ENCODE results near the gene TMC4. TPM values are rescaled to one million over a fixed set of nuclear protein-coding genes. Genes with fewer than 3 reads are reported as not detected.
"Not testable (repeated sequence)": the region's sequence is repeated elsewhere in the genome, so short reads cannot be mapped to it uniquely, and the experiment has no call there.

Gene TMC4
- total RNA-seq, 1 donor from 2014 or later, result 4.3 TPM

DNA sequence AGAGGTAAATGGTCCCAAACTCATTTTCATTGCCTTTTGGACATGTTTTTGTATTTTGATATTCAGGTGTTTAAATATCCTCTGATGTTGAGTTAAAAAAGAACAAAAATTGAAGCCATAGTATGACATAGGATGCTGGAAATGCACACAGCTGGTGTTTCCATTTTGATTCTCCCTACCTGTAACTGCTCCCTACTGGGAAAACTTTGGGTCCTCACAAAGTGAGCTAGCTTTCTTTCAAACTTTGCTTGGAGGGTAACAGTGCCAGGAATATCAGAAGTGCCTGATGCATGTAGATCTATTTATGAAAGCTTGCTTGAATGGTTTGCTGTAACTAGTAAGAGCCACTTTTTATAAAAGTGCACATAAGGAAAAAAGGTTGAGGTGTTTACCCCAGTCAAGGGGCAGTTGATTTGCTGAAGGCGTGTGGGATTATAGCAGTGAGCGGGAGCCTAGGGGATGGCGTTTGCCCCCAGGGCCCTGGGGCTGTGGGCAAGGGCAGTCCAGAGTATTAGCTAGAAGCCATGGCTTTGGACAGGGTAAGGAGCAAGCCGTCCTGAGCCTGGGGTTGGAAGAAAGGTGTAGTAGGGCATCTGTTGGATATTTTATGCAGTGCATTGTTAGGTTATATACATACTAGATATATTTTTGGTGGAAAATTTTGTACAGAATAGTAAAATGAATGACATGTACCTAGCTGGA, 32.0 kb upstream of the TMC4 start:
- DNase-seq, result no peak

DNA sequence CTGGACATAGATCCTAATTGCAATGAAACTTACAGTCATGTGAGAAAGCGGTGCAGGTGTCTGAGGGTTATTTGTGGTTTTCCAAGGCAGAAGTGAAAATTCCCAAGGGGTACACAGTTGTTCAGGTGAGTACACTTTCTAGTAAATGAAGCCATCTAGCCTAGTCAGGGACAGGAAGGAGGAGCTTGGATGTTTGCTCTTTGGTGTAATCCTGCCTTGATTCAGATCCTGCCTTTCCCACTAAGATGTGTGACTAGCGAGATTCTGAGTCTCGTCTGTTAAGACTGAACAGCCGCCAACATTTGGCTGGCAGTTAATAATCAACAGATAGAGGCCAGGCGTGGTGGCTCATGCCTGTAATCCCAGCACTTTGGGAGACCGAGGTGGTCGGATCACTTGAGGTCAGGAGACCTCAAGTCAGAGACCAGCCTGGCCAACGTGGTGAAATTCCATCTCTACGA, 30.2 kb upstream of the TMC4 start:
- DNase-seq, result no peak

DNA sequence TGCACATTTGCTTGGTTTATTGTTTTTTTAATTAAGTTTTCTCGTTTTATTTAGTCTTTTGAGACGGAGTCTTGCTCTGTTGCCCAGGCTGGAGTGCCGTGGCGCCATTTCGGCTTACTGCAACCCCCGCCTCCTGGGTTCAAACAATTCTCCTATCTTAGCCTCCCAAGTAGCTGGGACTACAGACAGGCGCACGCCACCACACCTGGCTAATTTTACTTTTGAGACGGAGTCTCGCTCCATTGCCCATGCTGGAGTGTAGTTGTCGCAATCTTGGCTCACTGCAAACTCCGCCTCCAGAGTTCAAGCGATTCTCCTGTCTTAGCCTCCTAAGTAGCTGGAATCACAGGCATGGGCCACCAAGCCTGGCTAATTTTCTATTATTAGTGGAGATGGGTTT, 29.0 kb upstream of the TMC4 start:
- DNase-seq, result no peak

DNA sequence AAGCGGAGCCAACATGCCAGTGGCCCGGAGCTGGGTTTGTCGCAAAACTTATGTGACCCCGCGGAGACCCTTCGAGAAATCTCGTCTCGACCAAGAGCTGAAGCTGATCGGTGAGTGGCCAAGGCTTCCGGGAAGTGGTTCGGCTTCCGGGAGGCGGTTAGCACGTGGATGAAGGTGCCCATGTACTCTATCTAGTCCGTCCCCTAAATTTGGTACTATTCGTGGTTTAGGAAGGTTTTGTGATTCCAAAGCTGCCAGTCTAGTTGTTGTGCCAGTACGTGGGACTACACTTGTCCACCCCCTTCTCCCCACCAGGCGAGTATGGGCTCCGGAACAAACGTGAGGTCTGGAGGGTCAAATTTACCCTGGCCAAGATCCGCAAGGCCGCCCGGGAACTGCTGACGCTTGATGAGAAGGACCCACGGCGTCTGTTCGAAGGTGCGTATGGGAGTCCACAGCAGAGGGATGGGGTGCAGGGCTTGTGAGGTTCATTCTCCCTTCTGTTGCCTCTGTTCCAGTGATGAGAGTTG, 28.3 kb upstream of the TMC4 start:
- no peak for DNase-seq

DNA sequence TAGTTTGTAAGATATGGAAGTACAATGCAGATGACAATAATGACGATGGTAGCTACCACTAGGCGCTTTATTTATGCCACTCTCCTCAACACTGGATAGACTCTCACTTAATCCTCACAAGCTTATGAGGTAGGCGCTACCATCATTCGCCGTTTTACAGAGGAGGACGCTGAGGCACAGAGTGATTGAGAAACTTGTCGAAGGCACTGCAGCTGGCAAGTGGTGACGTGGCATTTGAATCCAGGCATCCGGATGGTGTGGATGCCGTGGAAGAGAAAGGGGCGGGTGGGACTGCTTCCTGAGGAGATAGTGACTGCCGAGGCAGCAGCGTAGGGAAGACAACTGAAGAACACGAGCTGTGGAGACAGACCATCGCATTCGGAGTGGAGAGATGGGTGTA, 26.4 kb upstream of the TMC4 start:
- no peak for DNase-seq

DNA sequence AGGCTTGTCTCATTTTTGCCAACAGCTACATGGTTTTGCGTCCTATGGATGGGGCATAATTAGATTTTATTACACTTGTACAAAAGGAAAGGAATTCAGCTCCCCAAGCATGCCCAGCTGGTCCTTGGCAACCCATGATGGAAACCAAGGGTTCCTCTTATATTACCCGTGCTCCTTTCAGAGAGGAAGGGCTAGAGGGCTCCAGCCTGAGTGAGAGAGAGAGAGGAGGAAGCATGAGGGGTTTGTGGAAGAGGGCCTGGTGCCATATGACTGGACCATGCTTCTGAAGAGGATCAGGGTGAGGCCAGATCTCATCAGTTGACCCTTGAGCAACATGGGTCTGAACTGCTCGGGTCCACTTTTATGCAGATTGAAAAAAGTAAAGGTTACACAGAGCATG, 24.2 kb upstream of the TMC4 start:
- no peak for DNase-seq

DNA sequence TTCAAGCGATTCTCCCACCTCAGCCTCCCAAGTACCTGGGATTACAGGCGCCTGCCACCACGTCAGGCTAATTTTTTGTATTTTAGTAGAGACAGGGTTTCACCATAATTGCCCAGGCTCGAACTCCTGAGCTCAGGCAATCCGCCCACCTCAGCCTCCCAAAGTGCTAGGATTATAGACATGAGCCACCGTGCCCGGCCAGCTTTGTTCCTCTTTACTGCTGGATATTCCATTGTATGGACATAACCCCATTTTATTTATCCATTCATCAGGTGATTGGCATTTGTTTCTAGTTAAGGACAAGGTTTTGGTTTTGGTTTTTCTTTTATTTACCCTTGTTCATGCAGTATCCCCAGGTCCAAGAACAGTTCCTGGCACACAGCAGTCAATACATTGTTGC, 23.6 kb upstream of the TMC4 start:
- DNase-seq, result no peak

DNA sequence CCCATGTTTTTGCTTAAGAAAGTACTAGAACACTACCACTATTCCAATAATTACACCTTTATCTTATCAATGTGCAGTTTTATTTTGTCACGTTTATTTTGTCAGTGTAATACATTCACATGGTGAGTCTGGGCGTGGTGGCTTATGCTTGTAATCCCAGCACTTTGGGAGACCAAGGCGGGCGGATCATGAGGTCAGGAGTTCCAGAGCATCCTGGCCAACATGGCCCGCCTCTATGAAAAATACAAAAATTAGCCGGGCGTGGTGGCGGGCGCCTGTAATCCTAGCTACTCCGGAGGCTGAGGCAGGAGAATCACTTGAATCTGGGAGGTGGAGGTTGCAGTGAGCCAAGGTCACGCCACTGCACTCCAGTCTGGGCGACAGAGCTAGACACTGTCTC, 21.5 kb upstream of the TMC4 start:
- DNase-seq, result not testable (repeated sequence)

DNA sequence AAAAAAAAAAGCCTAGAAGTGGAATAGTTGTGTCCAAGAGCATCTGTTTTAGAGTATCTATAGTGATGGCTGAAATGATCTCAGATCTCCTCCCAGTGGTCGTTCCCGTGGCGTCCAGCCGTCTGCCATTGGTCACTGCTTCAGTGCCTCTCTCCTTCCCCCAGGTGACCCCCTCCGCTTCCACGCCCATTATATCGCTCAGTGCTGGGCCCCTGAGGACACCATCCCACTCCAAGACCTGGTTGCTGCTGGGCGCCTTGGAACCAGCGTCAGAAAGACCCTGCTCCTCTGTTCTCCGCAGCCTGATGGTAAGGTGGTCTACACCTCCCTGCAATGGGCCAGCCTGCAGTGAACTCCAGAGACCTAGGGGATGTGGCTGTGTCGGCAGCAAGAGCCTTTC, 20.1 kb upstream of the TMC4 start:
- DNase-seq, result no peak

DNA sequence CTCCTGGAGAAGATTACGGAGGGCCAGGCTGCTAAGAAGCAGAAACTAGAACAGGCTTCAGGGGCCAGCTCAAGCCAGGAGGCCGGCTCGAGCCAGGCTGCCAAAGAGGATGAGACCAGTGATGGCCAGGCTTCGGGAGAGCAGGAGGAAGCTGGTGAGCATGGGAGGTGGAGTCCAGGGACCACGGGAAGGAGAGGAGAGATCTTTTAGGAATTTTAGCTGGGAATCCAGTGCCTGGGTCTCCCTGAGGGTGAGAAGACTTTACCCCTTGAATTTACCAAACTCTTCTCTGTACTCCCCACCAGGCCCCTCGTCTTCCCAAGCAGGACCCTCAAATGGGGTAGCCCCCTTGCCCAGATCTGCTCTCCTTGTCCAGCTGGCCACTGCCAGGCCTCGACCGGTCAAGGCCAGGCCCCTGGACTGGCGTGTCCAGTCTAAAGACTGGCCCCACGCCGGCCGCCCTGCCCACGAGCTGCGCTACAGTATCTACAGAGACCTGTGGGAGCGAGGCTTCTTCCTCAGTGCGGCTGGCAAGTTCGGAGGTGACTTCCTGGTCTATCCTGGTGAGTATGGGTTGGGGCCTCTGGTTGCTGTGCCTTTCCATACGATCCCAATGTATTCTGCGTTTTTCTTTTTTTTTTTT, 19.0 kb upstream of the TMC4 start:
- DNase-seq, result no peak

DNA sequence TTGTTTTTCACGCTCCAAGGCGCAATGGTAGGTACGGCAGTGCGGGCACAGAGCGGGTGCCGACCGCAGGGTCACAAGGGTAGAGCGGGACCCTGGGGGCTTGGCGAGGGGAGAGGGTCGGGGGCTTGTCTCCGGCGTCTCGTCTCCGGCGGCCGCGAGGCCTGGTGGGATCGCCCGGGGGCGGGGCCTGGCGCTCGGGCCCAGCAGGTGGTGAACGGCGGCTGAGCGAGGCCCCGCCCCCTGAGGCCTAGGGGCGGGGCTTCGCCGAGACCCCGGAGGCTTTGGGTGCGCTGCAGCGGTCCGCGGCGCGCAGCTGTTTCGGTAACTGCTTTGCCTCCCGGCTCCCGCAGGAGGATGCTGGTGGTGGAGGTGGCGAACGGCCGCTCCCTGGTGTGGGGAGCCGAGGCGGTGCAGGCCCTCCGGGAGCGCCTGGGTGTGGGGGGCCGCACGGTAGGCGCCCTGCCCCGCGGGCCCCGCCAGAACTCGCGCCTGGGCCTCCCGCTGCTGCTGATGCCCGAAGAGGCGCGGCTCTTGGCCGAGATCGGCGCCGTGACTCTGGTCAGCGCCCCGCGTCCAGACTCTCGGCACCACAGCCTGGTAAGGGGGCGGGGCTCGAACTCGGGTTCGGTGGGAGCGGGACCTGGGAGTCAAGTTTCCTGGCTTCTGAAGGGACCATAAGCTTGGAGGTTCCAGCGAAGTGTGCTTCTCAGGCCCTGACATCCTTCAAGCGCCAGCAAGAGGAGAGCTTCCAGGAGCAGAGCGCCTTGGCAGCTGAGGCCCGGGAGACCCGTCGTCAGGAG, 18.3 kb upstream of the TMC4 start, which contains the start of gene TSEN34:
Gene TSEN34 (plus strand): TSS at position 298 of the 800 bp plus-strand sequence. CDS start 57 bp downstream, at position 355.
- peak; percentile 96 for DNase-seq

DNA sequence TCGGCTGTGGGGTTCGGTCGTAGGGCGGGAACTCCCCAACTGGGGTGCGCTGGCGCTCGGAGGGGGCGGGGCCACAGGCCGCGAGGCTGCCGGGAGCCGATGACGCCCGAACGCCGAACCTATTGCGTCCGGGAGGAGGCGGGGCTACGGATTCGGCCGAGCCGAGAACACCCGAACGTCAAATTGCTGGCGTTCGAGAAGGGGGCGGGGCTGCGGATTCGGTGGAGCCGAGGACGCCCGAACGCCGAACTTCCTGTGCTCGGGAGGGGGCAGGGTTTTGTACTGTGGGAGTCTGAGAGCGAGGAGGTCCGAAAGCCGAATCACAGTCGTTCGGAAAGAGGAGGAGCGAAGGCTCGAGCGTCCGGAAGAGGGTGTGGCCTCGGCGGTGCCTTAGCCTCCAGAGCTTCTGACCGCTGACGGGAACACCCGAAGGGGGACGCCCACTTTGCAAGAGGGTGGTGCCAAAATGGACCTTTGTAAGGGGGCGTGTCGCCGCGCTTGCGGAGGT, 17.6 kb upstream of the TMC4 start:
- DNase-seq, result peak; percentile 100

DNA sequence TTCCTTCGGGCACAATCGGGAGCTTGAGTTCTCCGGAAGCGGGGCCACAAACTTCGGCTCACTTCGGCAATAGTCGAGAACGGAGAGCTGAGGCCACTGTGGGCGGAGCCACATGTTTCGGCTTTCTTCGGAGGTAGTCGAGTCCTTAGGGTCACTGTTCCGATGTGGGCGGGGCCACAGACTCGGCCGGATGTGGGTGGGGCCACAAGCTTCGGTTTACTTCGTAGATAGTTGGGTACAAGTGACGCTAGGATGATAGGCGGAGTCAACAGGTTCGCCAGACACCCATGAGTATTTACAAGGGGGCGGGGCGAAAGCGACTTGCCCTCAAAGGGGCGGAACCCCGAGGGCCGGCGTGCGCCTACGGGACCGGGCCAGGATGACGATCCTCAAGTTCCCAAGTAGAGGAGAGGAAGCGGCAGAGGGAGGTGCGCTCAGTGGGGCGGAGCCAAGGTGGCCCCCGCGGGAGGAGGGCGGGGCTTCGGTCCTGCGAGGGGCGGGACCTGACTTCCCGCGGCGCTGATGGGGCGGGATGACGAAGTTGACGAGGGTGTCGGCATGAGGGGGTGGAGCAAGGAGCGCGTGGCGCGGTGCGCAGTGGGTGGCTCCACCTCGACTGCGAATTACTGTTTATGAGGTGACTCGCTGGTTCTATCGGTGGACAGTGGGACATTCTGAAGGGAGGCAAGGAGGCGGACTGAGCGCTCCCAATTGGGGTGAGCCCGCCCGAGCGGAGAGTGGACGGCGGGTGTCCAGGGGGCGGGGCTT, 17.0 kb upstream of the TMC4 start:
- peak; percentile 100 for DNase-seq

DNA sequence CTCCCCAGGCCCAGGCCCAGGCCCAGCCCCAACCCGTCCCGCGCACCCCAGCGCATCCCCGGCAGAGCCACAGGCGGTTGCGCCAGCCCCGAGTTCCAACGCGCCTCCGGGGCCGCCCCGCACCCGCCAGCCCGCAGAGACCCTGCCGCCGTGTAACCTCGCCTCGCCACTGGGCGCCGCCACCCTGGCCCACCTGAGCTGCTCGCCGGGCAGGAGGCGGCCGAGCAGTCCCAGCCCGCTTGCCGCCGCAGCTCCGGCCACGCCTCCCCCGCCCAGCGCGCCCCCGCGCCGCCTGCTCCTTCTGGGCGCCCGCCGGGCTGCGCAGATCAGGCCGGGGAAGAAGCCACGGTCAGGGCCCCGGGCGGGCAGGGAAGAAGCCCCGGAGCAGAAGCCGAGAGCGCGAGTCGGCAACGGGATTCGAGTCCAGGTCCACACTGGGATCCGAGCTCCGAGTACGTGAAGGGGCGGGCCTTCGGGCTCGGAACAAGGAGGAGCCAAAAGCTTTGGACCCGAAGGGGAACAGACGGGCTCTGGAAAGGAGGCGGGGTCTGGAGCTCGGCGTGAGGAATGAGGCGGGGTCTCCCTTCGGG, 16.3 kb upstream of the TMC4 start, which contains the start of gene MBOAT7:
Gene MBOAT7 (minus strand): TSS at position 436 of the 590 bp plus-strand sequence. CDS start 1,072 bp downstream, outside the sequence.
- no peak for DNase-seq

DNA sequence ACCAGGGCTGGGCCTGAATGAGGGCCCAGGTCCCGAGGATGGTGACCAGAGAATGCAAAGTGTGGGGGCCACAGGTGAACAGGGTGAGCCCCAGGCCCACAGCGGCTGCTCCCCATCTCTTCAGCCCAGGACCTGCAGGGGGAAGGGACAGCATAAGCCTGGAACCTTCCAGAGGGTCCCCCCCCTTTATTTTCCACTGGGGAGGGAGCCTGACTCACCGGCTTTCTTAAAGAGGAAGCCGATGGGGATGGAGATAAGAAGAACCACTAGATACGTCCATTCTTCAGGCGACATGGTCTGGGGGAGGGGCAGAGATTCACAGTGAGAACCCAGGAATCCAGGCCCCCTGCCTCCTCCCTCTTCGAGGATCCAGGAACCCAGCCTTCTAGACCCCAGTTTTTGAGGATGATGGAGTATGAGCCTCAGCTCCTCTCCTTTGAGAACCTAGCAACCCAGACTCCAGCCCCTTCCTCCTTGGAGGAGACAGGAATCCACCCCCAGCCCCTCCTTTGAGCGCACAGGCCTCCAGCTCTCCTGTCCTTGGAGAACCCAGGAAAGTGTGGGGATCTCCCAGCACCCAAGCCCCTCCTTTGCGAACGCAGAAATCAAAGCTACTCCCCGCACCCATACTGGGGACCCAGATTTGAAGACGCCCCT, 15.4 kb upstream of the TMC4 start:
- DNase-seq, result no peak

DNA sequence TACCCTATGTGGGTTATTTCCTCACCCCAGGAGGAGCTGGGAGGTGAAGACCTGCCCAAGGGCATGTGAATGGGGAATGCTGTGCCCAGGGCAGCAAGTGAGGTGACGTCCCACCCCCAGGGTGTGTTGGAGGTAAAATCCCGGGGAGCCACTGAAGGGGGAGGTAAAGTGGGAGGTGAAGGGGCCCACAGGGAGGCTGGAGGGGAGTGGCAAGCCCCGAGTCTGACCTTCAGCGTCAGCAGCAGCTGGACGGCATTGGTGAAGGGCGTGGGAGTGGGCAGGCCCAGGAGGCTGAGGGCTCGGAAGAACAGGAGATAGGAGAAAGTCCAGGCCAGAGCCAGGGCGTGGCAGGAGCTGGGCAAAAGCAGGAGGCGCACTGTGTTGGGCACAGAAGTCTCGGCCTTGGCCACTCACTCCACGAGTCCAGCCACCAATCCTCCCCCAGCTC, 14.0 kb upstream of the TMC4 start:
- DNase-seq, result no peak

DNA sequence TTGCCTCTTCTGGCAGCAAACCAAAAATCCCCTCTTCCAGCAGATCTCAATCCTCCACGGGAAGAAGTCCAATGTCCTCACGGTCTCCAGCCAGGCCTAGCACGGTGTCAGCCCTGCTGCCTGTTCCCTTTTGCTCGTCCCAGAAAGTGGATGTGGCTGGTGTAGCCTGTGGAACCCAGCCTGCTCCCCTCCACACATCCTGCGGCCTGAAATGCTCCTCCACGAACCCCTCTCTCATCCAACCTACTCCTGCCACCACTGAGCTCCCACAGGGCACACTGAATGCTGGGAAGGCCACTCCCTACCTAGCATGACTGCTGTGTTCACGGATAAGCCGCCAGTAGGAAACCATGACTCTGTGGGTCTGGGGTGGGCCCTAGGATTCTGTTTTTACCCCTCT, 13.4 kb upstream of the TMC4 start:
- DNase-seq, result no peak

DNA sequence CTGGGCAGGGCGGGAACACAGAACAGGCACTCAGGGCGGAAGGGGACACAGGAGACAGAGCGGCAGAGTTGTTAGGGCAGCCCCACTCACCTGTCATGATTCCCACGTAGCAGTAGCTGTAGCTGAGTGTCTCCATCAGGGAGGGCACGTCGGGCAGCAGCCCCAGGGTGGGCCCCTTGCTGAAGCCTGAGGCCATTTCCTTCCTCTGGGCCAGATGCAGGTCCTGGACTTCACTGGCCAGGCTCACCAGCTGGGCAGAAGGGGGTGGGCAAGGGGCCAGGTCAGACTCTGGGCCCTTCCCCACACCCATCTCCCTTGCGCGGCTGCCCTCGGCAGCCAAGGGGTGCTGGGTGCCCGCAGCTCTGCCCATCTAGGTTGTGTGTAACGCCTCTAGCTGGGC, 10.5 kb upstream of the TMC4 start:
- no peak for DNase-seq

DNA sequence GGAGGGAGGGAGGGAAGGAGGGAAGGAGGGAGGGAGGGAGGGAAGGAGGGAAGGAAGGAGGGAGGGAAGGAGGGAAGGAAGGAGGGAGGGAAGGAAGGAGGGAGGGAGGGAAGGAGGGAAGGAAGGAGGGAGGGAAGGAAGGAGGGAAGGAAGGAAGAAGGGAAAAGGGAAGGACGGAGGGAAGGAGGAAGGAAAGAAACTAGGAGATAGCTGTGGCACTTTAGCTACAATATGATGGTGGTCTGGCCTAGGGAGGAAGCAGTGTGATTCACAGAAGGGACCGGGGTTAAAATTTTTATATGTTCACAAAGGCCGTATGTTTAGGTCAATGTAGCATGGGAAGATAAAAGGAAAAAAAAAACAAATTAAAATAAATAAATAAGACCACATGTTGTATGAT, 8.9 kb upstream of the TMC4 start:
- DNase-seq, result not testable (repeated sequence)

DNA sequence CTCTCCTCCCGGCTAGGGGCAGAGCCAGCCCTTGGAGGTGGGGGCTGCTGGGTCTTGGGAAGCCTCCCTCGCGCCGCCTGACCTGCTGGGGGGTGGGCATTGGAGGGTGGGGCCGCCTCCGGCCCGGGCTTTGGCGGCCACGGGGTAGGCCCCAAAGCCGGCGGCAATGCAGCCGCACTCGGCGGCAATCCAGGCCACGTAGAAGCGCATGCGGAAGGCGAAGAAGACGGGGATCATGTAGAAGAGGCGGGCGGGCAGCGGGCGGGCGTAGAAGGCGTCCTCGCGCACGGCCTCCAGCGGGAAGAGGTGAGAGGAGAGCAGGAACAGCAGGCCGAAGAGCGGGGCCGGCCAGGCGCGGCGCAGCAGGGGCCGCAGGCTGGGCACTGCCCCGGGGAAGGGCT, 7.7 kb upstream of the TMC4 start:
- DNase-seq, result no peak
